ENCODE data around the gene FOXP1. TPM values are rescaled to one million over a fixed set of nuclear protein-coding genes. Genes with fewer than 3 reads are reported as not detected.

The FOXP1 gene
- total and polyA plus RNA-seq, 2 donors from 2014 or later = 6.7 to 87.2 TPM

GRCh38 chr3:71600646-71601288, 17.2 kb upstream of the FOXP1 start:
- intact Hi-C loops (cut with DNase I) = no loop called here
- Histone ChIP-seq H3K9me3 (ENCODE audit: control insufficient read depth in 2 of 3, insufficient read depth in 1 of 3, low read length in 3 of 3) (no peaks in the 10 kb centered on the region), H3K4me3 (ENCODE audit: low read length in 3 of 3) (no peak overlapping the region), H3K4me1 (ENCODE audit: control insufficient read depth in 2 of 3, insufficient read depth in 2 of 3, low read depth in 1 of 3, low read length in 3 of 3) (no peaks in the 10 kb centered on the region), H3K27me3 (ENCODE audit: control insufficient read depth, insufficient read depth, low read length) (no peaks in the 10 kb centered on the region), H3K9ac (ENCODE audit: low read length in 3 of 3) (no peak overlapping the region), H3K36me3 (ENCODE audit: control insufficient read depth in 2 of 3, insufficient read depth in 3 of 3, low read length in 3 of 3) (no peaks in the 10 kb centered on the region), H3K27ac (ENCODE audit: low read depth in 2 of 2, low read length in 2 of 2) (no peak overlapping the region)
- DNase-seq = no peak
- no peak for TF ChIP-seq CTCF (IDR thresholded peaks at IDR 0.05; ENCODE audit: borderline replicate concordance, extremely low read depth, insufficient read depth)
- no peak for FAIRE-seq

- Histone ChIP-seq H3K27me3 (ENCODE audit: control insufficient read depth, insufficient read depth, low read length) (no peaks in the 10 kb centered on the region), H3K4me3 (ENCODE audit: low read length in 3 of 3) (no peak overlapping the region), H3K9me3 (ENCODE audit: control insufficient read depth in 2 of 3, insufficient read depth in 1 of 3, low read length in 3 of 3) (no peaks in the 10 kb centered on the region), H3K9ac (ENCODE audit: low read length in 3 of 3) (no peak overlapping the region), H3K4me1 (ENCODE audit: control insufficient read depth in 2 of 3, insufficient read depth in 2 of 3, low read depth in 1 of 3, low read length in 3 of 3) (no peaks in the 10 kb centered on the region), H3K27ac (ENCODE audit: low read depth in 2 of 2, low read length in 2 of 2) (no peak overlapping the region), H3K36me3 (ENCODE audit: control insufficient read depth in 2 of 3, insufficient read depth in 3 of 3, low read length in 3 of 3) (no peaks in the 10 kb centered on the region)
- no peak for FAIRE-seq
- DNase-seq = no peak
- intact Hi-C loops (cut with DNase I) = no loop called here
- no peak for TF ChIP-seq CTCF (IDR thresholded peaks at IDR 0.05; ENCODE audit: borderline replicate concordance, extremely low read depth, insufficient read depth)
These were observed 15.9 kb upstream of the FOXP1 start for GRCh38 chr3:71599416-71599815.

DNA sequence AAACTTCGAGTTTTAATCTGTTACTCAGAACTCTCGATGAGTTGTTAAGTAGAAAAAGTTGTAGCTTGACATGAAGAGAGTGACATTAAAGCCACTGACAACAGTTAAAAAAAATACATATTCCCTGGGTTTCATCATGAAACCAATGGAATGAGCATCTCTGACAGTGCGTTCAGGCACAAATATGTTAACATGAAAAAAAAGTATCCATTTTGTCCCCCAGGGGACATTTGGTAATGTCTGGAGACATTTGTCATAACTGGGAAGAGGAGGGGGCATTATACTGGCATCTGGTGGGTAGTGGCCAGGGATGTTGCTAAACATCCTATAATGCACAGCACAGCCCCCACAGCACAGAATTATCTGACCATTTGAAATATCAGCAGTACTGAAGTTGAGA, 14.8 kb upstream of the FOXP1 start:
- no peak for TF ChIP-seq CTCF (IDR thresholded peaks at IDR 0.05; ENCODE audit: borderline replicate concordance, extremely low read depth, insufficient read depth)
- Histone ChIP-seq H3K27me3 (ENCODE audit: control insufficient read depth, insufficient read depth, low read length) (no peaks in the 10 kb centered on the region), H3K9me3 (ENCODE audit: control insufficient read depth in 2 of 3, insufficient read depth in 1 of 3, low read length in 3 of 3) (no peaks in the 10 kb centered on the region), H3K4me1 (ENCODE audit: control insufficient read depth in 2 of 3, insufficient read depth in 2 of 3, low read depth in 1 of 3, low read length in 3 of 3) (no peaks in the 10 kb centered on the region), H3K9ac (ENCODE audit: low read length in 3 of 3) (no peak overlapping the region), H3K36me3 (ENCODE audit: control insufficient read depth in 2 of 3, insufficient read depth in 3 of 3, low read length in 3 of 3) (no peaks in the 10 kb centered on the region), H3K27ac (ENCODE audit: low read depth in 2 of 2, low read length in 2 of 2) (no peak overlapping the region), H3K4me3 (ENCODE audit: low read length in 3 of 3) (no peak overlapping the region)
- no peak for DNase-seq
- intact Hi-C loops (cut with DNase I) = no loop called here
- no peak for FAIRE-seq

DNA sequence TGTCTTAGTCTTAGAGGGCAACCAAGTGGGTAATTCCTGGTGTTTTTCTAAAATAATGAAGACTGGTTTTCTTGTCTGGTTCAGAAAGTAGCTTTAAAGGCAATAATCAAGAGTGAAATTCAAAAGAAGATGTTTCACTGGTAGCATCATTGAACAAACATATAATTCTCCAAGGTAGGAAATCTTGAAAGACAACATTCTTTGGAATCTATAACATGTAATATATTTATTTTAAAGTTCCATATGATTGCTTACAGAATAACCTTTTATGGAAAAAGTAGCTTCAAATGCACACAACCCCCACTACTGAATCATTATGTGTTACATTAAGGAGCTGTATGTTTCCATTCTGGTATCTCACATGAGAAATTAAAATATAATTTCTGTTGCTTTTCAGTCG, 13.8 kb upstream of the FOXP1 start:
- Histone ChIP-seq H3K9me3 (ENCODE audit: control insufficient read depth in 2 of 3, insufficient read depth in 1 of 3, low read length in 3 of 3) (no peaks in the 10 kb centered on the region), H3K9ac (ENCODE audit: low read length in 3 of 3) (no peak overlapping the region), H3K4me3 (ENCODE audit: low read length in 3 of 3) (no peak overlapping the region), H3K36me3 (ENCODE audit: control insufficient read depth in 2 of 3, insufficient read depth in 3 of 3, low read length in 3 of 3) (no peaks in the 10 kb centered on the region), H3K27me3 (ENCODE audit: control insufficient read depth, insufficient read depth, low read length) (no peaks in the 10 kb centered on the region), H3K27ac (ENCODE audit: low read depth in 2 of 2, low read length in 2 of 2) (no peak overlapping the region), H3K4me1 (ENCODE audit: control insufficient read depth in 2 of 3, insufficient read depth in 2 of 3, low read depth in 1 of 3, low read length in 3 of 3) (no peaks in the 10 kb centered on the region)
- DNase-seq = no peak
- TF ChIP-seq CTCF (IDR thresholded peaks at IDR 0.05; ENCODE audit: borderline replicate concordance, extremely low read depth, insufficient read depth) = no peak
- FAIRE-seq = no peak
- intact Hi-C loops (cut with DNase I) = no loop called here
